ENCODE results near the gene TUBB6.

Gene TUBB6

GRCh38 chr18:12338382-12338781 is 30.3 kb downstream of the TUBB6 start:
- TF ChIP-seq, protein P1, sequence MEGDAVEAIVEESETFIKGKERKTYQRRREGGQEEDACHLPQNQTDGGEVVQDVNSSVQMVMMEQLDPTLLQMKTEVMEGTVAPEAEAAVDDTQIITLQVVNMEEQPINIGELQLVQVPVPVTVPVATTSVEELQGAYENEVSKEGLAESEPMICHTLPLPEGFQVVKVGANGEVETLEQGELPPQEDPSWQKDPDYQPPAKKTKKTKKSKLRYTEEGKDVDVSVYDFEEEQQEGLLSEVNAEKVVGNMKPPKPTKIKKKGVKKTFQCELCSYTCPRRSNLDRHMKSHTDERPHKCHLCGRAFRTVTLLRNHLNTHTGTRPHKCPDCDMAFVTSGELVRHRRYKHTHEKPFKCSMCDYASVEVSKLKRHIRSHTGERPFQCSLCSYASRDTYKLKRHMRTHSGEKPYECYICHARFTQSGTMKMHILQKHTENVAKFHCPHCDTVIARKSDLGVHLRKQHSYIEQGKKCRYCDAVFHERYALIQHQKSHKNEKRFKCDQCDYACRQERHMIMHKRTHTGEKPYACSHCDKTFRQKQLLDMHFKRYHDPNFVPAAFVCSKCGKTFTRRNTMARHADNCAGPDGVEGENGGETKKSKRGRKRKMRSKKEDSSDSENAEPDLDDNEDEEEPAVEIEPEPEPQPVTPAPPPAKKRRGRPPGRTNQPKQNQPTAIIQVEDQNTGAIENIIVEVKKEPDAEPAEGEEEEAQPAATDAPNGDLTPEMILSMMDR (IDR thresholded peaks at IDR 0.05): no peak

- TF ChIP-seq, protein P1 (IDR thresholded peaks at IDR 0.05): no peak
These were observed 33.1 kb downstream of the TUBB6 start for GRCh38 chr18:12340945-12341660.

- TF ChIP-seq, protein P1 (IDR thresholded peaks at IDR 0.05): no peak
These were observed 34.6 kb downstream of the TUBB6 start for GRCh38 chr18:12342661-12343060.

DNA sequence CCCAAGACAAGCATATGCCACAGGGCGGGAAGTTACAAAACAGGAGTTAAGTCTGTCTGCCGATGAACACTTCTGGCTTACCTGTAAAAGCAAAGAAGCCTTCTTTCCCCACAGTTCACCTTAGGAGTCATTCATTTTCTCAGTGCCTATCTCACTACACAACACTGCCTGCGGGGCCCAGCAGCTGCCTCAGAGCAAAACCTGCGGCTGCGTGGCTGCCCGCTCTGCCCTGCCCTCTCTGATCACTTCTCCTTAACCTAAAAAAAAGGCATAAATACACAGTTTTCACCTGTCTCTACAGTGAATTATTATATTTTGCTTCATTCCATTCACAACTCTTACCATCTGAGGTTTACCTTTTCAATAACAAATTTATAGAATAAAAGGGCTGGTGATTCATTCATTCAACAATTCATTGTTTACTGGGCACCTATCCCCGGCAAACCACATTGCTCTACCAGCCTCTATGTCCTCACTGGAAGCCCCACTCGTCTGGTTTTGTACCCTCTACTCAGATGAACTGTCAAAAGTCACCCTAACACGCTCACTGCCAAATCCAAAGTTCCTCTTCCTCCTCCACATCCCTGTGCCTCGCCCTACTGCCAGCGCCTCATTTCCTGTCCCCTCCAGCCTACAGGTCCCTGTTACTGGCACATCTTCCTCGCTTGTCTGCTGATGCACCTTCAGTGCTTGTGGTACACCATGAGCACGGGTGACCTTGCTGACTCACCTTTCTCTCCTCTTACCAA is 37.6 kb downstream of the TUBB6 start:
- TF ChIP-seq, protein P1 (IDR thresholded peaks at IDR 0.05): no peak

- TF ChIP-seq, protein P1 (IDR thresholded peaks at IDR 0.05): no peak
These were observed 38.2 kb downstream of the TUBB6 start for GRCh38 chr18:12346240-12346565.

DNA sequence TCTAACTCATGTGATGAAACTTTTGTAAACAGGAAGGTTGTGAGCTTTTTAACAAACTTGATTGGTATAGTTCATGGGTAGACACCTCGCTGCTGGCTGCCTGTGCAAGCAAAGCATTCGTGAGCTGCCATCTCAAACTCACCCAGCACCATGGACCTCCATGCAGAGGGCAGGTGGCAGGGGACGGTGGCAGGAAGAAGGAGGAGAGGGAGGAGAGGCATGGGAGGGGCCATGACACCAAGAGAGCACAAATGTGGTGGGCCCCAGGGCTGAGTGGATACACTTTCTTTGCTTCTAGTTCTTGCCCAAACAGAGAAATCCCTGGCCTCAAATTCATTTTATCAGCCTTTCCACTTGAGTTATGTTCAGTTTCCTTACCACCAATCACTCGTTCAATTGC is 39.9 kb downstream of the TUBB6 start:
- TF ChIP-seq, protein P1 (IDR thresholded peaks at IDR 0.05): no peak

GRCh38 chr18:12352188-12352587 is 44.1 kb downstream of the TUBB6 start:
- TF ChIP-seq, protein P1 (IDR thresholded peaks at IDR 0.05): no peak
